GM12872 (cell line): Measurements from ENCODE around the gene SPDL1.

Source experiments
- CTCF ChIP-seq: IDR thresholded peaks from 3 replicates; pipeline ENCODE4 v1.5.1; 2011; ENCODE audit warnings: low read depth, mild to moderate bottlenecking, low read length, moderate library complexity; ENCODE audit not compliant: insufficient read depth

The SPDL1 gene

DNA sequence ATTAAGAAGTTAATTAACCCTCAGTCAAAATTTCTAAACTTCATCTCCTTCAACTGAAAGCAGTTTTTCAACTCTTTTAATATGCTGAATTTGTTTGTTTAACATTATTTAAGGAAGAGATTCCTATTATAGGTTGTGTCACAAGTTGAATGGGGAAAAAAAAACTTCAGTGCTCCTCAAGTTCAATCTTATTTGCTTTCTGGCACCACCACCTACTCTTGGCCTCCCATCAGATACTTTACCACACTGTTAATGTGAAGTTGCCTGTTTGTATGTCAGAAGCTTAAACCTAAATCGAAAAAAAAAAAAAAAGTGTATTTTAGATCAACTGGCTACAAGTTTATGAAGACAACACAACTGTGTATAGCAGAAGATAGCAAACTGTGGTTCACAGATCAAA, 49.4 kb downstream of the SPDL1 start:
- TF ChIP-seq CTCF: no peak

DNA sequence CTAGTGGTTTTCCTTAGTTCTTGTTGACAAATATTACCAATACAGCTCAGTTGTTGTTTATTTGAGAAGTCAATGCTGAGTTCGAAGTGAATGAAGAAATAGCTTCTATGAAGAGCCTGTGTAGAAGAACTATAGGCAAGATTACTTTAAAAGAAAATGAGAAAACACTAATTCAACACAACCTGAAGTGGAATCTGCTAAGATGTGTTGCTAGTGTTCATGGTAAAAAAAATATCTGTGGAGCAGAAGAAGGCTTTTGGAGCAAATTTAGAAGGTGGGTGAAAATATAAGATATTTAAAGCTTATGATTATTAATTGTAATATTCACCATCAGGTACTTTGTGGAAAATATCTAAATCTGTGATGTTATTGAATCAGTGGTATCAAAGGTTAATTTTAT, 51.0 kb downstream of the SPDL1 start:
- no peak for TF ChIP-seq CTCF

- TF ChIP-seq CTCF: no peak
These were observed 52.4 kb downstream of the SPDL1 start for GRCh38 chr5:169635936-169636335.

DNA sequence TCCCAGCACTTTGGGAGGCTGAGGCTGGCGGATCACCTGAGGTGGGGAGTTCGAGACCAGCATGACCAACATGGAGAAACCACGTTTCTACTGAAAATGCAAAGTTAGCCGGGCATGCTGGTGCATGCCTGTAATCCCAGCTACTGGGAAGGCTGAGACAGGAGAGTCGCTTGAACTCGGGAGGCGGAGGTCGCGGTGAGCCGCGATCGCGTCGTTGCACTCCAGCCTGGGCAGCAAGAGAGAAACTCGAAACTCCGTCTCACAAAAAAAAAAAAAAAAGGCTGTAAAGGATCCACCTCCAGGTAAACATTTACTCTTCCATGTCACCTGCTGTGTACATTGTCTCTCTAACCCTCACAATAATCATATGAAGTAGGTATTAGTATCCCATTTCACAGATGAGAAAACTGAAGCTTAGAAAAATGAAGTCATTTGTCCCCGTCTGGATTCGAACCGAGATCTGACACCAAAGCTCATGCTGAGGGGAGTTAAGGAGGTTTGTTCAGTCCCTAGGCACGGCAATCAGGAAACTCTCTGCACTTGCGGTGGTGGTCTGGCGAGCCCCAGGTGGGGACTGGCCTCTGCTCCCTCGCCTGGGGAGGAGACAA, 53.0 kb downstream of the SPDL1 start:
- TF ChIP-seq CTCF: no peak

DNA sequence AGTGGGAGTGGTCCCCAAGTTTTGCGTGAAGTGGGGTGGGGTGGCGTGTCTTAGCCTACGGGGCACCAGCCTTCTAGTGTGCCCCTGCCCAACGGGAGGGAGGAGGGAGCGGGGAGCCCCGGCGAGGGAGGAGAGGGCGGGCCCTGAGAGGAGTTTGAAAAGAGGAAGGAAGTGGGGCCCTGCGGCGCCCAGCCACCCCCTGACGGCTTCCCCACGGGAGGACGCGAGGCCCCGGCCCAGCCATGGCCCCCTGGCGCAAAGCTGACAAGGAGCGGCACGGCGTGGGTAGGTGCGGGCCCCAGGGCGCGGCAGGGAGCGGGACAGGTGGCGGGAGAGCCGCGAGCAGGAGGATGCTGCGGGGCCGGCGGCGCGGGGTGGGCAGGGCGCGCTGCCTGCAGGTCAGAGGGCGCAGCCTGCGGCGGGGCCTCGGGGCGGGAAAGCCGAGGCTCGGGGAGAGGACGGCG, 53.5 kb downstream of the SPDL1 start, which contains the start of gene DOCK2:
Gene DOCK2 (plus strand): TSS at position 191 of the 464 bp plus-strand sequence. CDS start 52 bp downstream, at position 243.
- TF ChIP-seq CTCF: no peak

- no peak for TF ChIP-seq CTCF
These were observed 54.1 kb downstream of the SPDL1 start for GRCh38 chr5:169637549-169638121.

- no peak for TF ChIP-seq CTCF
These were observed 57.7 kb downstream of the SPDL1 start for GRCh38 chr5:169641253-169641652.
